A549 (cell line): Measurements from ENCODE around the gene ROR1. TPM values are rescaled to one million over a fixed set of nuclear protein-coding genes. Genes with fewer than 3 reads are reported as not detected.

Experiments
- ATAC-seq, 2 experiments: fragments of 200-7000 bp in 1 of 2; fragments of >200 bp in 1 of 2; cut with Nextera tagmentation in 1 of 2; cut with Tn5 transposase in 1 of 2; 3 replicates each; pipeline versions ENCODE4 v1.8.0 to v1.9.1; 2018 to 2020; ENCODE audit warnings: mild to moderate bottlenecking in 1 of 2, moderate library complexity in 1 of 2
- CTCF ChIA-PET: fragments of 300-600 bp; sonication (Branson Sonifier 250); formaldehyde crosslinking; extraction: SDS; loops from one replicate; lab custom pipeline; 2021; ENCODE audit warnings: antibody characterized with exemption, inconsistent platforms; lab: Yijun Ruan, JAX
- POLR2A ChIA-PET: fragments of 350-600 bp; formaldehyde crosslinking; extraction: SDS; loops from one replicate; lab custom pipeline; 2021; ENCODE audit warnings: antibody characterized with exemption, inconsistent platforms; lab: Yijun Ruan, JAX
- DNase-seq, 2 experiments: peaks; one replicate each; pipeline versions ENCODE4 v3.0.0 to v3.0.0-alpha.2; 2011 to 2016; ENCODE audit warnings: low read depth in 1 of 2, low spot score in 1 of 2
- FAIRE-seq: peaks from 2 replicates; lab custom pipeline; 2011; peaks lifted over from hg19 to GRCh38; lab: Jason Lieb, UNC
- H3K27ac ChIP-seq, 2 experiments: fragments of >200 bp; sonication (Bioruptor Twin); formaldehyde crosslinking; 3 replicates each; pipeline ENCODE4 v1.5.1; 2016 to 2017
- H3K4me1 ChIP-seq: fragments of >200 bp; sonication (Bioruptor Twin); formaldehyde crosslinking; 3 replicates; pipeline ENCODE4 v1.6.1; 2016
- H3K4me2 ChIP-seq: fragments of >200 bp; sonication (Bioruptor Twin); formaldehyde crosslinking; 3 replicates; pipeline ENCODE4 v1.6.1; 2016
- H3K4me3 ChIP-seq: fragments of >200 bp; sonication (Bioruptor Twin); formaldehyde crosslinking; 3 replicates; pipeline ENCODE4 v1.5.1; 2016
- H3K9me3 ChIP-seq: fragments of >200 bp; sonication (Bioruptor Twin); formaldehyde crosslinking; 3 replicates; pipeline ENCODE4 v1.6.1; 2016
- BHLHE40 ChIP-seq: IDR thresholded peaks from 2 replicates; pipeline ENCODE4 v1.6.1; 2012; ENCODE audit warnings: low read depth, low read length, inconsistent platforms
- CBX8 ChIP-seq: fragments of 200-600 bp; sonication (generic); IDR thresholded peaks from 2 replicates; pipeline ENCODE4 v1.6.1; 2016
- CTCF ChIP-seq: fragments of >200 bp; sonication (Bioruptor Twin); formaldehyde crosslinking; IDR thresholded peaks from 3 replicates; pipeline ENCODE4 v1.5.1; 2016
- EHF ChIP-seq: fragments of 250-450 bp; sonication (Bioruptor Pico); IDR thresholded peaks from 2 replicates; pipeline ENCODE4 v1.5.0; 2020; ENCODE audit warnings: mild to moderate bottlenecking
- EHMT2 ChIP-seq: fragments of 200-600 bp; sonication (generic); IDR thresholded peaks from 2 replicates; pipeline ENCODE4 v1.6.1; 2016; ENCODE audit warnings: antibody characterized with exemption, low read depth, mild to moderate bottlenecking, moderate library complexity
- ESRRA ChIP-seq: fragments of 150-350 bp; IDR thresholded peaks from 2 replicates; pipeline ENCODE4 v1.6.1; 2014; ENCODE audit warnings: mild to moderate bottlenecking, low read length, borderline replicate concordance
- HDAC2 ChIP-seq: fragments of 200-600 bp; sonication (generic); IDR thresholded peaks from 2 replicates; pipeline ENCODE4 v1.6.1; 2016
- HOXA7 ChIP-seq: fragments of 250-450 bp; sonication (Bioruptor Pico); IDR thresholded peaks from 2 replicates; pipeline ENCODE4 v1.5.0; 2020; ENCODE audit warnings: mild to moderate bottlenecking, moderate library complexity
- JUN ChIP-seq, 2 experiments: fragments of >200 bp; sonication (Bioruptor Twin); formaldehyde crosslinking; IDR thresholded peaks; 2 replicates in 1 of 2; 3 replicates in 1 of 2; pipeline ENCODE4 v1.6.1; 2016 to 2017
- JUNB ChIP-seq: fragments of >200 bp; sonication (Bioruptor Twin); formaldehyde crosslinking; IDR thresholded peaks from 2 replicates; pipeline ENCODE4 v1.6.1; 2016
- KDM1A ChIP-seq: fragments of 200-600 bp; sonication (generic); IDR thresholded peaks from 2 replicates; pipeline ENCODE4 v1.6.1; 2016; ENCODE audit warnings: low read depth, mild to moderate bottlenecking
- MAZ ChIP-seq: fragments of 150-350 bp; IDR thresholded peaks from 2 replicates; pipeline ENCODE4 v1.6.1; 2014; ENCODE audit warnings: antibody characterized with exemption, low read depth, low read length, borderline replicate concordance
- MYC ChIP-seq: IDR thresholded peaks from 2 replicates; pipeline ENCODE4 v1.6.1; 2012; ENCODE audit warnings: mild to moderate bottlenecking, inconsistent platforms, low read length, improper control_type of control experiment, borderline replicate concordance
- NFE2L2 ChIP-seq: fragments of 150-350 bp; conservative IDR thresholded peaks from 2 replicates; pipeline ENCODE4 v1.6.1; 2014; ENCODE audit warnings: low read length
- NPAS2 ChIP-seq: fragments of 250-450 bp; sonication (Bioruptor Pico); IDR thresholded peaks from 2 replicates; pipeline ENCODE4 v1.8.0; 2022; ENCODE audit warnings: mild to moderate bottlenecking, moderate library complexity, borderline replicate concordance
- NR3C1 ChIP-seq: fragments of >200 bp; sonication (Bioruptor Twin); formaldehyde crosslinking; IDR thresholded peaks from 3 replicates; pipeline ENCODE4 v1.6.1; 2017
- PHF8 ChIP-seq: fragments of 200-600 bp; sonication (generic); IDR thresholded peaks from 2 replicates; pipeline ENCODE4 v1.6.1; 2016; ENCODE audit warnings: low read depth, mild to moderate bottlenecking, antibody characterized with exemption, moderate library complexity, borderline replicate concordance
- RAD21 ChIP-seq, 2 experiments: fragments of >200 bp in 1 of 2; sonication (Bioruptor Twin) in 1 of 2; formaldehyde crosslinking in 1 of 2; IDR thresholded peaks in 1 of 2; conservative IDR thresholded peaks in 1 of 2; 2 replicates in 1 of 2; 3 replicates in 1 of 2; pipeline ENCODE4 v1.6.1; 2012 to 2018; ENCODE audit warnings: inconsistent platforms in 1 of 2
- RARB ChIP-seq: fragments of 250-450 bp; sonication (Bioruptor Pico); IDR thresholded peaks from 2 replicates; pipeline ENCODE4 v1.8.0; 2021; ENCODE audit warnings: mild to moderate bottlenecking, moderate library complexity
- SMC3 ChIP-seq: fragments of >200 bp; sonication (Bioruptor Twin); formaldehyde crosslinking; IDR thresholded peaks from 3 replicates; pipeline ENCODE4 v1.6.1; 2018; ENCODE audit warnings: inconsistent platforms
- WGBS: methylation state at CpG from one replicate; pipeline ENCODE4 v1.1.6; 2017; ENCODE audit errors: missing lambda C conversion rate; 5-methylcytosine and 5-hydroxymethylcytosine counted together
- polyA plus RNA-seq, 4 experiments: library from polyadenylated mRNA; depleted of rRNA in 3 of 4; stranded (reverse); fragments of >200 nt; fragmentation: RNase III in 1 of 4; extraction: RNeasy Plus Mini Kit Qiagen cat#74134 plus additional on column Dnase treatment in 1 of 4; gene quantifications; 2 replicates in 3 of 4; 3 replicates in 1 of 4; pipeline ENCODE4 v1.2.3, GENCODE V29; 2011 to 2017
- TF ChIP-seq, protein P1 (sequence below): fragments of 250-450 bp; sonication (Bioruptor Pico); IDR thresholded peaks from 2 replicates; pipeline ENCODE4 v1.5.0; 2021; ENCODE audit warnings: mild to moderate bottlenecking, moderate library complexity, borderline replicate concordance
- TF ChIP-seq, protein P2 (sequence below): fragments of >200 bp; sonication (Bioruptor Twin); formaldehyde crosslinking; IDR thresholded peaks from 2 replicates; pipeline ENCODE4 v1.6.1; 2016
- TF ChIP-seq, protein P3 (sequence below): IDR thresholded peaks from 2 replicates; pipeline ENCODE4 v1.6.1; 2012
- TF ChIP-seq, protein P4 (sequence below): IDR thresholded peaks from 2 replicates; pipeline ENCODE4 v1.6.1; 2012

Gene ROR1
- polyA plus RNA-seq, 2 of the 4 experiments (the other 2 are of a cell fraction) = 6.5 to 19.0 TPM

DNA sequence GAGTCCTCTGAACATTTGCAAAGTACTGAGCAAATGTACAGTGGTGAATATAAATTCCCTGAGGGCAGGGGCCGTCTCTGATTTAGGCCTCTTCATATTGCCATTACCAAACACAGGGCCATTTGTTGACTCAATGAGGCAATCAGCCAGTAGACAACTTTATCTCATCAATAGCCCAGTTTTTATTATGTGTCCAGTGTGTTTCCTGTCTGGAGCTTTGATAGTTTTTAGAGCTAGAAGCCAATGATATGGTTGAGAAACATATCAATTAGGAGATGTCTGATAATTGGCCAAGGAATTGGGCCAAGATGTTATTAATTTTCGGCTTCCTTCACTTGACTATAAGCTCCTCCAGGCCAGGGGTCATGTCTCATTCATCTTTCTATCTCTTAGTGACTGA, 163.0 kb downstream of the ROR1 start:
- Histone ChIP-seq H3K4me1 (peaks cover 24% of the 10 kb centered on the region; the same call in 2 of the 3 replicates), H3K9me3 (no peaks in the 10 kb centered on the region), H3K4me2 (no peak overlapping the region), H3K27ac (no peak overlapping the region), H3K4me3 (no peak overlapping the region)
- ChIA-PET POLR2A (no interaction called here), CTCF (interaction anchor here (1.1 to 2.6 kb wide), 3 partner anchors 15 to 201 kb away, joined by 3 to 17 read pairs (median 5); no protein-coding TSS in a partner anchor)
- ATAC-seq (no peak), DNase-seq (no peak), FAIRE-seq (no peak)
- 84% methylated on average over 2 of the region's 2 CpGs for WGBS
- TF ChIP-seq RAD21 (conservative IDR thresholded peaks at IDR 0.05 in 1 of 2, IDR thresholded peaks at IDR 0.05 in 1 of 2) (no peak), EHMT2 (no peak), KDM1A (no peak), CBX8 (no peak), HDAC2 (no peak), SMC3 (no peak), BHLHE40 (no peak), MAZ (no peak), NR3C1 (no peak), CTCF (no peak), HOXA7 (CRISPR knock-in tag) (no peak), EHF (CRISPR knock-in tag) (no peak)
- TF ChIP-seq, protein P1, sequence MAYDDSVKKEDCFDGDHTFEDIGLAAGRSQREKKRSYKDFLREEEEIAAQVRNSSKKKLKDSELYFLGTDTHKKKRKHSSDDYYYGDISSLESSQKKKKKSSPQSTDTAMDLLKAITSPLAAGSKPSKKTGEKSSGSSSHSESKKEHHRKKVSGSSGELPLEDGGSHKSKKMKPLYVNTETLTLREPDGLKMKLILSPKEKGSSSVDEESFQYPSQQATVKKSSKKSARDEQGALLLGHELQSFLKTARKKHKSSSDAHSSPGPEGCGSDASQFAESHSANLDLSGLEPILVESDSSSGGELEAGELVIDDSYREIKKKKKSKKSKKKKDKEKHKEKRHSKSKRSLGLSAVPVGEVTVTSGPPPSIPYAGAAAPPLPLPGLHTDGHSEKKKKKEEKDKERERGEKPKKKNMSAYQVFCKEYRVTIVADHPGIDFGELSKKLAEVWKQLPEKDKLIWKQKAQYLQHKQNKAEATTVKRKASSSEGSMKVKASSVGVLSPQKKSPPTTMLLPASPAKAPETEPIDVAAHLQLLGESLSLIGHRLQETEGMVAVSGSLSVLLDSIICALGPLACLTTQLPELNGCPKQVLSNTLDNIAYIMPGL (CRISPR knock-in tag) = no peak
- TF ChIP-seq, protein P2, sequence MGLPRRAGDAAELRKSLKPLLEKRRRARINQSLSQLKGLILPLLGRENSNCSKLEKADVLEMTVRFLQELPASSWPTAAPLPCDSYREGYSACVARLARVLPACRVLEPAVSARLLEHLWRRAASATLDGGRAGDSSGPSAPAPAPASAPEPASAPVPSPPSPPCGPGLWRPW = no peak

- H3K27ac ChIP-seq = no peak overlapping the region
- WGBS = 39% methylated on average over 3 of the region's 3 CpGs
- no peak for ATAC-seq
- no peak for DNase-seq
- TF ChIP-seq SMC3 (no peak), PHF8 (no peak), NR3C1 (no peak), NFE2L2 (no peak), JUN (IDR thresholded peaks at IDR 0.05) (no peak), RARB (no peak), JUNB (no peak), MYC (no peak), ESRRA (no peak), NPAS2 (CRISPR knock-in tag) (no peak)
- TF ChIP-seq, protein P3, sequence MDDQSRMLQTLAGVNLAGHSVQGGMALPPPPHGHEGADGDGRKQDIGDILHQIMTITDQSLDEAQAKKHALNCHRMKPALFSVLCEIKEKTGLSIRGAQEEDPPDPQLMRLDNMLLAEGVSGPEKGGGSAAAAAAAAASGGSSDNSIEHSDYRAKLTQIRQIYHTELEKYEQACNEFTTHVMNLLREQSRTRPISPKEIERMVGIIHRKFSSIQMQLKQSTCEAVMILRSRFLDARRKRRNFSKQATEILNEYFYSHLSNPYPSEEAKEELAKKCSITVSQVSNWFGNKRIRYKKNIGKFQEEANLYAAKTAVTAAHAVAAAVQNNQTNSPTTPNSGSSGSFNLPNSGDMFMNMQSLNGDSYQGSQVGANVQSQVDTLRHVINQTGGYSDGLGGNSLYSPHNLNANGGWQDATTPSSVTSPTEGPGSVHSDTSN = no peak
- TF ChIP-seq, protein P4, sequence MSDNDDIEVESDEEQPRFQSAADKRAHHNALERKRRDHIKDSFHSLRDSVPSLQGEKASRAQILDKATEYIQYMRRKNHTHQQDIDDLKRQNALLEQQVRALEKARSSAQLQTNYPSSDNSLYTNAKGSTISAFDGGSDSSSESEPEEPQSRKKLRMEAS = no peak
- H3K9me3 ChIP-seq = no peaks in the 10 kb centered on the region
- ChIA-PET POLR2A (no interaction called here), CTCF (interaction anchor here (1.1 kb wide), 1 partner anchor 16 kb away, joined by 3 read pairs; no protein-coding TSS in a partner anchor)
- no peak for FAIRE-seq
- H3K4me3 ChIP-seq = no peak overlapping the region
- peaks cover 20% of the 10 kb centered on the region; the same call in 1 of the 3 replicates for H3K4me1 ChIP-seq
- H3K4me2 ChIP-seq = no peak overlapping the region
These were observed 163.7 kb downstream of the ROR1 start for GRCh38 chr1:63937461-63938022.
